Keratinocyte (primary cell): Measurements from ENCODE around the gene COG5. TPM values are rescaled to one million over a fixed set of nuclear protein-coding genes. Genes with fewer than 3 reads are reported as not detected.

Experiments
- DNase-seq: peaks from one replicate; pipeline ENCODE4 v3.0.0-alpha.2; 2011; ENCODE audit warnings: low read depth, missing footprints, low spot score
- FAIRE-seq: peaks from 2 replicates; lab custom pipeline; 2011; peaks lifted over from hg19 to GRCh38; lab: Jason Lieb, UNC
- H2AFZ ChIP-seq: 2 replicates; pipeline ENCODE4 v1.6.0; 2012; ENCODE audit warnings: low read length, control low read depth, inconsistent platforms; ENCODE audit not compliant: control insufficient read depth
- H3K27ac ChIP-seq: 2 replicates; pipeline ENCODE4 v1.5.1; 2011; ENCODE audit warnings: low read length; ENCODE audit not compliant: control insufficient read depth, insufficient read depth
- H3K27me3 ChIP-seq: 3 replicates; pipeline ENCODE4 v1.6.0; 2011; ENCODE audit warnings: low read length; ENCODE audit not compliant: control insufficient read depth, insufficient read depth; ENCODE audit errors: extremely low read depth
- H3K36me3 ChIP-seq, 2 experiments: 2 replicates in 1 of 2; 3 replicates in 1 of 2; pipeline ENCODE4 v1.5.1; 2011; ENCODE audit warnings: low read length in 2 of 2, mild to moderate bottlenecking in 1 of 2; ENCODE audit not compliant: control insufficient read depth in 2 of 2, insufficient read depth in 2 of 2; ENCODE audit errors: extremely low read depth in 1 of 2
- H3K4me1 ChIP-seq: 3 replicates; pipeline ENCODE4 v1.5.1; 2011; ENCODE audit warnings: low read length; ENCODE audit not compliant: control insufficient read depth, insufficient read depth; ENCODE audit errors: extremely low read depth
- H3K4me2 ChIP-seq: 3 replicates; pipeline ENCODE4 v1.6.0; 2011; ENCODE audit warnings: low read depth, low read length; ENCODE audit not compliant: control insufficient read depth, insufficient read depth; ENCODE audit errors: extremely low read depth
- H3K4me3 ChIP-seq, 3 experiments: fragments of 200-600 bp in 1 of 3; sonication (generic) in 1 of 3; 2 replicates in 2 of 3; 3 replicates in 1 of 3; pipeline ENCODE4 v1.5.1; 2011 to 2016; ENCODE audit warnings: low read length in 3 of 3, mild to moderate bottlenecking in 3 of 3, control low read depth in 2 of 3, inconsistent platforms in 1 of 3, low read depth in 1 of 3, mixed read lengths in 1 of 3, mixed run types in 1 of 3, moderate library complexity in 1 of 3; ENCODE audit not compliant: control insufficient read depth in 2 of 3, insufficient read depth in 2 of 3; ENCODE audit errors: extremely low read depth in 1 of 3
- H3K79me2 ChIP-seq: 2 replicates; pipeline ENCODE4 v1.6.0; 2012; ENCODE audit warnings: low read length; ENCODE audit not compliant: control insufficient read depth, insufficient read depth
- H3K9ac ChIP-seq: 3 replicates; pipeline ENCODE4 v1.6.0; 2011; ENCODE audit warnings: low read length; ENCODE audit not compliant: control insufficient read depth, insufficient read depth; ENCODE audit errors: extremely low read depth
- H3K9me1 ChIP-seq: 3 replicates; pipeline ENCODE4 v1.6.0; 2011; ENCODE audit warnings: low read length; ENCODE audit not compliant: control insufficient read depth, insufficient read depth; ENCODE audit errors: extremely low read depth
- H3K9me3 ChIP-seq: 2 replicates; pipeline ENCODE4 v1.5.1; 2012; ENCODE audit warnings: low read depth, low read length; ENCODE audit not compliant: control insufficient read depth
- H4K20me1 ChIP-seq: 3 replicates; pipeline ENCODE4 v1.6.0; 2011; ENCODE audit warnings: low read length; ENCODE audit not compliant: control insufficient read depth, insufficient read depth; ENCODE audit errors: extremely low read depth
- EZH2 ChIP-seq: IDR thresholded peaks from one replicate; pipeline ENCODE4 v1.6.1; 2012; ENCODE audit warnings: inconsistent platforms, mild to moderate bottlenecking, low read length, moderate library complexity
- dilution Hi-C: fragments of 300-500 bp; cut with MboI; formaldehyde crosslinking; loops from one replicate; pipeline ENCODE4 v1.7.0; 2020; ENCODE audit warnings: low sequenced_read_pairs; ENCODE audit not compliant: extremely low pct_ligation_motif_present
- polyA plus RNA-seq, 5 experiments: library from polyadenylated mRNA; depleted of rRNA in 3 of 5; stranded (reverse) in 3 of 5; stranded (forward) in 1 of 5; unstranded in 1 of 5; fragments of >200 nt; gene quantifications; 1 replicate in 1 of 5; 2 replicates in 3 of 5; 3 replicates in 1 of 5; pipeline versions ENCODE4 v1.2.1 to v1.2.3, GENCODE V29; 2011 to 2012; ENCODE audit warnings: missing spikeins in 2 of 5, low read depth in 1 of 5, low replicate concordance in 1 of 5
- TF ChIP-seq, protein P1 (sequence below), 3 experiments: IDR thresholded peaks in 1 of 3; conservative IDR thresholded peaks in 1 of 3; optimal IDR thresholded peaks in 1 of 3; 2 replicates in 2 of 3; 3 replicates in 1 of 3; pipeline versions ENCODE3 to v1.5.1; 2011; ENCODE audit warnings: low read length in 3 of 3, mild to moderate bottlenecking in 3 of 3, moderate library complexity in 2 of 3, control low read depth in 1 of 3, inconsistent platforms in 1 of 3; ENCODE audit not compliant: insufficient read depth in 2 of 3; ENCODE audit errors: extremely low read depth in 1 of 3

The COG5 gene
- polyA plus RNA-seq, 1 donor (not counting 4 experiments of a cell fraction or from before 2014, with no cell fraction given): 50.7 TPM

DNA sequence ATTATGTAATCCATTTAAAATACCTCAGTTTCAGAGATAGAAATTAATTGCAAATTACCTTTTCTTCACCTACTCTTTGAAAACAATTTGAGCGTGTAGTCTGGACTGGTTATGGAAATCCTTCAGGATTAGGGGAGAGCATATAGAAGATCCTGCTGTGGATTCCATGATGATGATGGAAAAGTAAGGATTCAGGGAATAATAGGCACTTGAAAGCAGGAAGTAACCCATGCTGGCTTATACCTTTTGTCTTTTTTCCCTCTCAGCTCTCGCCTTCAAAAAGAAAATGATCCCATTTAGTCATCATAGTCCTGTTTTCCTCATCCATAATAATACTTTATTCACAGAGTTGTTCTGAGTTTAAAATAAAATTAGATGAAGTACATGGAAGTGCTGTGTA, 390.5 kb downstream of the COG5 start:
- FAIRE-seq (no peak), DNase-seq (no peak)
- H3K27ac ChIP-seq: no peak overlapping the region
- no peaks in the 10 kb centered on the region for H3K9me1 ChIP-seq
- peaks cover 55% of the 10 kb centered on the region for H3K79me2 ChIP-seq
- no peak overlapping the region for H2AFZ ChIP-seq
- H3K4me3 ChIP-seq: no peak overlapping the region
- no peaks in the 10 kb centered on the region for H4K20me1 ChIP-seq
- peaks cover 3% of the 10 kb centered on the region for H3K4me1 ChIP-seq
- H3K9me3 ChIP-seq: no peaks in the 10 kb centered on the region
- H3K36me3 ChIP-seq: no peaks in the 10 kb centered on the region
- TF ChIP-seq EZH2: no peak
- TF ChIP-seq, protein P1, sequence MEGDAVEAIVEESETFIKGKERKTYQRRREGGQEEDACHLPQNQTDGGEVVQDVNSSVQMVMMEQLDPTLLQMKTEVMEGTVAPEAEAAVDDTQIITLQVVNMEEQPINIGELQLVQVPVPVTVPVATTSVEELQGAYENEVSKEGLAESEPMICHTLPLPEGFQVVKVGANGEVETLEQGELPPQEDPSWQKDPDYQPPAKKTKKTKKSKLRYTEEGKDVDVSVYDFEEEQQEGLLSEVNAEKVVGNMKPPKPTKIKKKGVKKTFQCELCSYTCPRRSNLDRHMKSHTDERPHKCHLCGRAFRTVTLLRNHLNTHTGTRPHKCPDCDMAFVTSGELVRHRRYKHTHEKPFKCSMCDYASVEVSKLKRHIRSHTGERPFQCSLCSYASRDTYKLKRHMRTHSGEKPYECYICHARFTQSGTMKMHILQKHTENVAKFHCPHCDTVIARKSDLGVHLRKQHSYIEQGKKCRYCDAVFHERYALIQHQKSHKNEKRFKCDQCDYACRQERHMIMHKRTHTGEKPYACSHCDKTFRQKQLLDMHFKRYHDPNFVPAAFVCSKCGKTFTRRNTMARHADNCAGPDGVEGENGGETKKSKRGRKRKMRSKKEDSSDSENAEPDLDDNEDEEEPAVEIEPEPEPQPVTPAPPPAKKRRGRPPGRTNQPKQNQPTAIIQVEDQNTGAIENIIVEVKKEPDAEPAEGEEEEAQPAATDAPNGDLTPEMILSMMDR (optimal IDR thresholded peaks at IDR 0.05 in 1 of 3, IDR thresholded peaks at IDR 0.05 in 1 of 3, conservative IDR thresholded peaks at IDR 0.05 in 1 of 3; ENCODE audit: extremely low read depth in 1 of 3, insufficient read depth in 2 of 3, low read length in 3 of 3): no peak
- dilution Hi-C loops: no loop called here
- H3K27me3 ChIP-seq: no peaks in the 10 kb centered on the region
- no peak overlapping the region for H3K4me2 ChIP-seq
- no peak overlapping the region for H3K9ac ChIP-seq

DNA sequence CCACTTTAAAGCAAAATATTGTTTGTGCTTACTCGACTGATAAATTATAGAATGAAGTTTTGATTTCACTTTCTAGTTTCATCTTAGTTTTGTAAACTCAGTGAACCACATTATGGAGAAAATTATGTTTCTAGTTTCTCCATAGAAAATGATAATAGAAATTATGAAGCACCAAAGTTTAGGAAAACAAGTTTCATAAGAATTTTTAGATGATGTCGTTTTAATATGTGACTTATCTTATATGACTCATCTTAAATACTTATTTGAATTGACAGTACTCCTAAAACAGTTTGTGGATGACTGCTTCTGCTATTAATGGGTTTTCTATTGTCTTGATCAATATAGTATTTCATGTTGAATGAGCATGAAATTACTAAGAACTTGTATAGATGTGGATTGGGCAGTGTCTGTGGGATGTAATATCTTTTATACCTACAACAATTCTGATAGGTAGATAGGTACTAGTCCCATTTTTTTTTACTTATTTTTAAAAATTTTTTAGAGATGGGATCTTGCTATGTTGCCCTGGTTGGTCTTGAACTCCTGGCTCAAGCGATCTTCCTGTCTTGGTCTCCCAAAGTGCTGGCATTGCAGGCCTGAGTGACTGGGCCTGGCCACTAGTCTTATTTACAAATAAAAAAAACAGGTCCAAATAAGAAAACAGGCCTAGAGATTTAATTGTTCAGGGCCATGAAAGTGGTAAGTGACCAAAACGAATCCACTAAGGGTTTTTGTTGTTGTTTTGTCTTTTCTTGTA, 391.3 kb downstream of the COG5 start:
- dilution Hi-C loops: no loop called here
- no peak overlapping the region for H3K27ac ChIP-seq
- H2AFZ ChIP-seq: no peak overlapping the region
- H3K9ac ChIP-seq: no peak overlapping the region
- no peak for TF ChIP-seq EZH2
- TF ChIP-seq, protein P1 (optimal IDR thresholded peaks at IDR 0.05 in 1 of 3, IDR thresholded peaks at IDR 0.05 in 1 of 3, conservative IDR thresholded peaks at IDR 0.05 in 1 of 3; ENCODE audit: extremely low read depth in 1 of 3, insufficient read depth in 2 of 3, low read length in 3 of 3): no peak
- DNase-seq (no peak), FAIRE-seq (no peak)
- peaks cover 6% of the 10 kb centered on the region for H3K4me1 ChIP-seq
- H3K79me2 ChIP-seq: peaks cover 53% of the 10 kb centered on the region
- no peaks in the 10 kb centered on the region for H3K27me3 ChIP-seq
- no peak overlapping the region for H3K4me3 ChIP-seq
- H3K36me3 ChIP-seq: no peaks in the 10 kb centered on the region
- no peaks in the 10 kb centered on the region for H3K9me1 ChIP-seq
- no peaks in the 10 kb centered on the region for H4K20me1 ChIP-seq
- H3K4me2 ChIP-seq: no peak overlapping the region
- no peaks in the 10 kb centered on the region for H3K9me3 ChIP-seq
